ENCODE measurements around the gene REXO1.
A peak's percentile ranks its signal among the peaks of the same experiment; 100 is the strongest.

GRCh38 chr19:1864480-1865171 is 16.3 kb upstream of the REXO1 start:
- TF ChIP-seq CTCF (conservative IDR thresholded peaks at IDR 0.05; ENCODE audit: low read length) = peak; percentile 63
- TF ChIP-seq EZH2phosphoT487 (IDR thresholded peaks at IDR 0.05; ENCODE audit: borderline replicate concordance) = no peak
